ENCODE measurements around the gene TBK1.
"Not testable (repeated sequence)": the region's sequence is repeated elsewhere in the genome, so short reads cannot be mapped to it uniquely, and the experiment has no call there.

Gene TBK1

DNA sequence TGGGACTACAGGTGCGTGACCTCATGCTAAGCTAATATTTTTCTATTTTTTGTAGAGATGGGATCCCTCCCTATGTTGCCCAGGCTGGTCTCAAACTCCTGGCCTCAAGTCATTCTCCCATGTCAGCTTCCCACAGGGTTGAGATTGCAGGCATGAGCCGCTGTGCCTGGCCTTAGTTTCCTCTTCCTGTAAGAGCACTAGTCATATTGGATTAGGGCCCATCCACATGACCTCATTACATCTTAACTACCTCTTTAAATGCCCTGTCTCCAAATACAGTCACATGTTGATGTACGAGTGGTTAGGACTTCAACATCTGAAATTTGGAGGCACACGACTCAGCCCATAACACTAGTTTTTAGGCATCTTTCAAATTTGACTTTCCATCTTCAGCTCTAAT, 86.2 kb downstream of the TBK1 start:
- no peaks in the 10 kb centered on the region for H3K4me1 ChIP-seq (ENCODE audit: control insufficient read depth, insufficient read depth, low read length)
- no peaks in the 10 kb centered on the region for H3K27me3 ChIP-seq (ENCODE audit: control insufficient read depth, insufficient read depth, low read length)
- H3K4me3 ChIP-seq (ENCODE audit: low read length), result no peak overlapping the region
- no peak overlapping the region for H3K9ac ChIP-seq (ENCODE audit: low read length)
- H3K36me3 ChIP-seq (ENCODE audit: control insufficient read depth, insufficient read depth, low read length), result no peaks in the 10 kb centered on the region
- H3K9me3 ChIP-seq (ENCODE audit: control insufficient read depth, low read length), result no peaks in the 10 kb centered on the region

DNA sequence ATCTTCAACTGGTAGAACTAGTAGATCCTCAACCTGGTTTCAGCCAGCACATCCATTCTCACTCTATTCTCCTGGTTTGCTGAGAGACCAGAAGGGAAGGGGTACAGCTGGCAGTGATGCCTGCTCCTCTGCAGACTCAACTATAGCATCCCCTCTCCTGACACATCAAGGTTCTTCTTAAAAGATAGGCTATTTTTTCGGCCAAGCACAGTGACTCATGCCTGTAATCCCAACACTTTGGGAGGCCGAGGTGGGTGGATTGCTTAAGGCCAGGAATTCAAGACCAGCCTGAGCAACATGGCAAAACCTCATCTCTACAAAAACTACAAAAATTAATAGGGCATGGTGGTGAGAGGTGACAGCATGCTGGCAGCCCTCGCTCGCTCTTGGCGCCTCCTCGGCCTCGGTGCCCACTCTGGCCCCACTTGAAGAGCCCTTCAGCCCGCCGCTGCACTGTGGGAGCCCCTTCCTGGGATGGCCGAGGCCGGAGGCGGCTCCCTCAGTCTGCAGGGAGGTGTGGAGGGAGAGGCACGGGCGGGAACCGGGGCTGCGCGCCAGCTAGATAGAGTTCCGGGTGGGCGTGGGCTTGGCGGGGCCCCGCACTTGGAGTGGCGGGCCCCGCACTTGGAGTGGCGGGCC, 90.6 kb downstream of the TBK1 start:
- H3K27me3 ChIP-seq (ENCODE audit: control insufficient read depth, insufficient read depth, low read length); H3K9me3 ChIP-seq (ENCODE audit: control insufficient read depth, low read length); H3K4me3 ChIP-seq (ENCODE audit: low read length); H3K9ac ChIP-seq (ENCODE audit: low read length); H3K36me3 ChIP-seq (ENCODE audit: control insufficient read depth, insufficient read depth, low read length); H3K4me1 ChIP-seq (ENCODE audit: control insufficient read depth, insufficient read depth, low read length): not testable (repeated sequence)

DNA sequence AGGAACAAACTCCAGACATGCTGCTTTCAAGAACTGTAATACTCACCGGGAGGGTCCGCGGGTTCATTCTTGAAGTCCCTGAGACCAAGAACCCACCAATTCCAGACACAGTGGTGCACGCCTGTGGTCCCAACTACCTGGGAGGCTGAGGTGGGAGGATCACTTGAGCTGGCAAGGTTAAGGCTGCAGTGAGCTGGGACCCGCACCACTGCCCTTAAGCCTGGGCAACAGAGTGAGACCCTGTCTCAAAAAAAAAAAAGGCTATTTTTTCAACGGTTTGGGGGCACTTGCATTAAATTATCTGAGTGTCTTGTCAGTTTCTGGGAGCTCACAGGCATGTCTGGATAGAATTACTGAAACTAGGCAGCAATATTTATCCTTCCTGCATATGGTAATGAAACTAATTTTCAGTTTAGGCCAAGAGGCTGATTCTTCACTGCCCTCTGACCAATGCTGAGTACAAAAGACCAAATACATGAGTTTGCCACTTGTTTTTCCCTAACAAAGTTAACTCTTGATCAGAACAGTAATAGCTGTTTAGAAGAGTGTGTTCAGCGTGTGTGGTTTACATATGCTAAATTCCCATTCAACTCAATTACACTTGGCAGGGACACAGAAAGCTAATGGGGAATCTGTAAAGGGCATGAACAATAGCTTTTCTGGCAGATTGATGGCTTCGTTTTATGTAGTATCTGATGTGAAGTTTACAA, 92.6 kb downstream of the TBK1 start:
- H3K9ac ChIP-seq (ENCODE audit: low read length), result no peak overlapping the region
- no peaks in the 10 kb centered on the region for H3K36me3 ChIP-seq (ENCODE audit: control insufficient read depth, insufficient read depth, low read length)
- H3K4me1 ChIP-seq (ENCODE audit: control insufficient read depth, insufficient read depth, low read length), result no peaks in the 10 kb centered on the region
- H3K9me3 ChIP-seq (ENCODE audit: control insufficient read depth, low read length), result no peaks in the 10 kb centered on the region
- H3K27me3 ChIP-seq (ENCODE audit: control insufficient read depth, insufficient read depth, low read length), result no peaks in the 10 kb centered on the region
- H3K4me3 ChIP-seq (ENCODE audit: low read length), result no peak overlapping the region

DNA sequence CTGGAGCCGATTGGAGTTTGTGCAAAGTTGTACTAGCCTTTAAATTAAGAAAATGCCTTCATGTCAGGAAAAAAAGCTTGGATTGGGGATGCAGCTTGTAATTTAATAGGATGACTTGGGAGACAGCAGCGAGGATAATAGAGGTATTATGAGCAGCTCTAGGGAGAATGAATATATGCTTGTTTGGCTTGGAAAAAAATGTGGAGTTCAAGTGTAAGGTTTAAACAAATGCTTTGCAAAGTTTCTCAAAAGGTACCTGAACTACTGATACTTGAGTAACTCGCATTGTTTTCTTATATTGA, 93.1 kb downstream of the TBK1 start:
- no peaks in the 10 kb centered on the region for H3K4me1 ChIP-seq (ENCODE audit: control insufficient read depth, insufficient read depth, low read length)
- no peaks in the 10 kb centered on the region for H3K27me3 ChIP-seq (ENCODE audit: control insufficient read depth, insufficient read depth, low read length)
- no peak overlapping the region for H3K4me3 ChIP-seq (ENCODE audit: low read length)
- no peaks in the 10 kb centered on the region for H3K9me3 ChIP-seq (ENCODE audit: control insufficient read depth, low read length)
- H3K9ac ChIP-seq (ENCODE audit: low read length), result no peak overlapping the region
- H3K36me3 ChIP-seq (ENCODE audit: control insufficient read depth, insufficient read depth, low read length), result no peaks in the 10 kb centered on the region

DNA sequence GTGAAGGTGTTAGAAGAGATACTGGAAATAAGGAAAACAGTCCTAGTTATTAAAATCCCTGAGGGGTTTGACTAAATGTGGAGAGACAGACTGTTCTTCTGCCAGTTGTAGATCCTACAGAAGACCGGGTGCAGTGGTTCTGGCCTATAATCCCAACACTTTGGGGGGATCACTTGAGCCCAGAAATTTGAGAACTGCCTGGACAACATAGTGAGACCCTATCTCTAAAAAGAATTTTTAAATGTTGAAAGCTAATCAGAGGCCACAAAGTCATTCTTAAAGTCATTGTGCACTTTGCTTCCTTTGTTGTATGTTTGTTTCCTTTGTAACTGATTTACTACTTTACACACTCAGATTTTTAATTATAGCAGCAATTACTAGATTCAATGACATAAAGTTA, 97.2 kb downstream of the TBK1 start:
- no peaks in the 10 kb centered on the region for H3K9me3 ChIP-seq (ENCODE audit: control insufficient read depth, low read length)
- H3K4me3 ChIP-seq (ENCODE audit: low read length), result no peak overlapping the region

DNA sequence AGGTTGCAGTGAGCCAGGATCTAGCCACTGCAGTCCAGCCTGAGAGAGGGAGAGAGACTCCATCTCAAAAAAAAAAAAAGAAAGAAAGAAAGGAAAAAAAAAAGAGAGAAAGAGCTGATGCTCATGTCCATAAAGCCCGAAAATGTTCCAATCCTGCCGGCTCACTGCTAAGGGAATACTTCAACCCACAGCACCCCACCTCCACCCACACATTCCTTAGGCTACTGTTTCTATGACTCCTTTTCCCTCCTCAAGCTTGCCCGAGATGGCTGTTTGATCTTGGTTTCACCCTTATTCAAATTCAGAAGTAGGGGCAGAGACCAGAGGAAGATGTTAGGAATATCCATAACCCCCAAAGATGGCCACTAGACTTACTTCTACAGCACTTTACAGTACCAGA, 98.8 kb downstream of the TBK1 start:
- Histone ChIP-seq H3K4me3 (ENCODE audit: low read length) (no peak overlapping the region), H3K9ac (ENCODE audit: low read length) (no peak overlapping the region), H3K27me3 (ENCODE audit: control insufficient read depth, insufficient read depth, low read length) (no peaks in the 10 kb centered on the region), H3K9me3 (ENCODE audit: control insufficient read depth, low read length) (no peaks in the 10 kb centered on the region), H3K36me3 (ENCODE audit: control insufficient read depth, insufficient read depth, low read length) (no peaks in the 10 kb centered on the region), H3K4me1 (ENCODE audit: control insufficient read depth, insufficient read depth, low read length) (no peaks in the 10 kb centered on the region)

More for the DNA sequence above, 97.2 kb downstream of the TBK1 start:
- no peak overlapping the region for H3K9ac ChIP-seq (ENCODE audit: low read length)
- H3K4me1 ChIP-seq (ENCODE audit: control insufficient read depth, insufficient read depth, low read length), result no peaks in the 10 kb centered on the region
- no peaks in the 10 kb centered on the region for H3K36me3 ChIP-seq (ENCODE audit: control insufficient read depth, insufficient read depth, low read length)
- no peaks in the 10 kb centered on the region for H3K27me3 ChIP-seq (ENCODE audit: control insufficient read depth, insufficient read depth, low read length)

DNA sequence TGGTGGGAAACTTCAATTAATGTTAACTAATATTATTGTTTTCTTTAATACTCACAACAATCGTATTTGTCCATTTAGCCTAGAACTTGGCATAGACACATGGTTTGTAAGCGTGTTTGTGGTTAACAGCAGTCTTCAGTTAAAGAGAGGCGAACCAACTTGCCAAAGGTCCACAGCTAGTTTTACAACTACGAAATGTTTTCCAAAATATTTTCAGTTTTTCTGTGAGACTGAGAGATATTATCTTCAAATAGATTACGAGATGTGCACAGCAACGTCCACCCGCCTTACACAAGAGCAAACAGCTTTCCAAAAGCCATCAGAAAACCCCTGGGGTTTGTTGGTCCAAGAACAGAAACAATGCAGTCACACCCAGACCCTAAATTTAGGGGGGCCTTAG, 99.8 kb downstream of the TBK1 start:
- Histone ChIP-seq H3K27me3 (ENCODE audit: control insufficient read depth, insufficient read depth, low read length) (no peaks in the 10 kb centered on the region), H3K4me3 (ENCODE audit: low read length) (no peak overlapping the region), H3K9me3 (ENCODE audit: control insufficient read depth, low read length) (no peaks in the 10 kb centered on the region), H3K4me1 (ENCODE audit: control insufficient read depth, insufficient read depth, low read length) (no peaks in the 10 kb centered on the region), H3K9ac (ENCODE audit: low read length) (no peak overlapping the region), H3K36me3 (ENCODE audit: control insufficient read depth, insufficient read depth, low read length) (no peaks in the 10 kb centered on the region)

All from mucosa of stomach (tissue), 1 donor.